ENCODE measurements around the gene GRAP.

The GRAP gene

DNA sequence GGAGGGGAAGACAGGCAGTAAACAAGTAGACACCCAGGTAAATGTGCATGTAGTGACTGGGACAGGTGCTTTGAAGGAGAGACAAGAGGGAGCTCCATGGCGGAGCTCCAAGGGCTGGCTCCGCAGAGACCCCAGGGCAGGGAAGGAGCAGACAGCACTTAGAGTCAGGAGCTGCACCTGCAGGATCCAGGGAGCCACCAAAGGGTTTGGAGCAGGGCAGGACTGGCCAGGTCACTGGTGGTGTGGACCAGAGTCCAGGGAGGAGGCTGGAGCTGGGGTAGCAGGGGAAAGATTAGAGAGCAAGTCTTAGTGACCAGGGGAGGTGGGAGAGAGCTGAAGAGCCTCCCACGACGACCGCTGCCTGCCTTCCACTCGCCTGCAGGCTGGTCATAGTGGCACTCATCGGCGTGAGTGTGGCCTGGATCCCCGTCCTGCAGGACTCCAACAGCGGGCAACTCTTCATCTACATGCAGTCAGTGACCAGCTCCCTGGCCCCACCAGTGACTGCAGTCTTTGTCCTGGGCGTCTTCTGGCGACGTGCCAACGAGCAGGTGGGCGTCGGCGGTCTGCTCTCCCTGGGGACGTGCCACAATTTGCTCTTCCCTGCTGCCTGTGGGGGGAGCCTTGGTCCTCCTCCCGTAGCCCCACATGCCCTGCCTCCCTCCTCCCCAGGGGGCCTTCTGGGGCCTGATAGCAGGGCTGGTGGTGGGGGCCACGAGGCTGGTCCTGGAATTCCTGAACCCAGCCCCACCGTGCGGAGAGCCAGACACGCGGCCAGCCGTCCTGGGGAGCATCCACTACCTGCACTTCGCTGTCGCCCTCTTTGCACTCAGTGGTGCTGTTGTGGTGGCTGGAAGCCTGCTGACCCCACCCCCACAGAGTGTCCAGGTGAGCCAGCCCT is 27.5 kb downstream of the GRAP start:
- no peak overlapping the region for H3K4me3 ChIP-seq (ENCODE audit: low read depth, low read length)
- no peak for DNase-seq (ENCODE audit: low read depth)
- TF ChIP-seq, protein P1, sequence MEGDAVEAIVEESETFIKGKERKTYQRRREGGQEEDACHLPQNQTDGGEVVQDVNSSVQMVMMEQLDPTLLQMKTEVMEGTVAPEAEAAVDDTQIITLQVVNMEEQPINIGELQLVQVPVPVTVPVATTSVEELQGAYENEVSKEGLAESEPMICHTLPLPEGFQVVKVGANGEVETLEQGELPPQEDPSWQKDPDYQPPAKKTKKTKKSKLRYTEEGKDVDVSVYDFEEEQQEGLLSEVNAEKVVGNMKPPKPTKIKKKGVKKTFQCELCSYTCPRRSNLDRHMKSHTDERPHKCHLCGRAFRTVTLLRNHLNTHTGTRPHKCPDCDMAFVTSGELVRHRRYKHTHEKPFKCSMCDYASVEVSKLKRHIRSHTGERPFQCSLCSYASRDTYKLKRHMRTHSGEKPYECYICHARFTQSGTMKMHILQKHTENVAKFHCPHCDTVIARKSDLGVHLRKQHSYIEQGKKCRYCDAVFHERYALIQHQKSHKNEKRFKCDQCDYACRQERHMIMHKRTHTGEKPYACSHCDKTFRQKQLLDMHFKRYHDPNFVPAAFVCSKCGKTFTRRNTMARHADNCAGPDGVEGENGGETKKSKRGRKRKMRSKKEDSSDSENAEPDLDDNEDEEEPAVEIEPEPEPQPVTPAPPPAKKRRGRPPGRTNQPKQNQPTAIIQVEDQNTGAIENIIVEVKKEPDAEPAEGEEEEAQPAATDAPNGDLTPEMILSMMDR (IDR thresholded peaks at IDR 0.05; ENCODE audit: control insufficient read depth, extremely low read depth, insufficient read depth), result no peak

- TF ChIP-seq, protein P1 (IDR thresholded peaks at IDR 0.05; ENCODE audit: control insufficient read depth, extremely low read depth, insufficient read depth), result no peak
- no peak for DNase-seq (ENCODE audit: low read depth)
Observed at GRCh38 chr17:19018600-19018950, 28.2 kb downstream of the GRAP start.

DNA sequence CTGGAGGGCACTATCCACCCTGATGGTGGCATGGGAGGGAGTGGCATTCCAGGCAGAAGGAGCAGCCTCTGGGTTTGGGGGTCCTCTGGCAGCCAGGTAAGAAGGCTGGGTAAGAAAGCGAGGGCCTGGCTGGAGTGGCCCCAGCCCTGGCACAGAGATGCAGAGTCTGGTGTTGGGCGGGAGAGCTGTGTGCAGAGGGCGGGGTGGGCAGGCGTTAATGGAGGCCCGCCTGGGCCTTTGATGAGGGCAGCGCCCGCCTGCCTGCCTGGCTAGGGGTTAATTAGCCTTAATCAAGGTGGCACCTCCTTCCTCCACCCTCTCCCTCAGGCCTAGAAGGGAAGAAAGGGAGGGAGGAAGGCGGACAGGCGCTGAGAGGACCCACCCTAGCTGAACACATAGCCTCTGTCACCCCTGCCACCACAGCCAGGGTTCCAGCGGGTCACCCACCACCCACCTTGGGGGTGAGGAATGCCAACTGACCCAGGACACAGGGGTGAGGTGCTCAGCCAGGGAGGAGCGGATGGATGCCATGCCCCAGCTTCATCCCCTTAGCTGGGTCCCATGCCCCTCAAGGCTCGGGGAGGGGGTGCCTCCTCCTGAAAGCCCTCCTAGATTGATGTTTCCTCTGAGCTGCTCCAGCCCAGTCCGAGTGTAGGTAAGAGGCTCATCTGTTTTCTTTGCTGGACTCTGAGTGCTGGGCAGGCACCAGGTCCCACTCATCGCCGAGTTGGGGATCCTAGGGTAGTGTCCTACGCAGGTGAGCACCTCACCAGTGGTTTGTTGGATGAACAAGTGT is 28.8 kb downstream of the GRAP start:
- no peak overlapping the region for H3K4me3 ChIP-seq (ENCODE audit: low read depth, low read length)
- TF ChIP-seq, protein P1 (IDR thresholded peaks at IDR 0.05; ENCODE audit: control insufficient read depth, extremely low read depth, insufficient read depth), result no peak
- no peak for DNase-seq (ENCODE audit: low read depth)

More at GRCh38 chr17:19018600-19018950, 28.2 kb downstream of the GRAP start:
- no peak overlapping the region for H3K4me3 ChIP-seq (ENCODE audit: low read depth, low read length)

DNA sequence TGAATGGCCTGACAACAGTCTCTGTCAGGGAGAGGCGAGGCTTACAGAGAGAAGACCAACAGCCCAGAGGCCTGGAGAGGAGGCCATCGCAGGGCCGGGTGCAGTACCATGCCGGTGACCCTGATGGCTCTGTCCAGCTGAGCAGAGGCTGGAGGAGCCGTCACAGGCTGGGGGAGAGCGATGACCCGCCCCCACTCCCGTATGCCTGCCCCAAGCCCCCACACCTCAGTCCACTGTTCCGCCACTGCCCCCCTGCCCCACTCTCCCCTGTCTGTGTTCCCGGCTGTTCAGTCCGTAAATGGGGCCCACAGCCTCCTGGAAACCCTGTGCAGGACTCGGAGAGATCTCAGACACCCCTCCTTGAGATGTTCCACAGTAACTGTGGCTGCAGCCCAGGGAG is 29.4 kb downstream of the GRAP start:
- no peak overlapping the region for H3K4me3 ChIP-seq (ENCODE audit: low read depth, low read length)
- no peak for DNase-seq (ENCODE audit: low read depth)
- TF ChIP-seq, protein P1 (IDR thresholded peaks at IDR 0.05; ENCODE audit: control insufficient read depth, extremely low read depth, insufficient read depth), result no peak

DNA sequence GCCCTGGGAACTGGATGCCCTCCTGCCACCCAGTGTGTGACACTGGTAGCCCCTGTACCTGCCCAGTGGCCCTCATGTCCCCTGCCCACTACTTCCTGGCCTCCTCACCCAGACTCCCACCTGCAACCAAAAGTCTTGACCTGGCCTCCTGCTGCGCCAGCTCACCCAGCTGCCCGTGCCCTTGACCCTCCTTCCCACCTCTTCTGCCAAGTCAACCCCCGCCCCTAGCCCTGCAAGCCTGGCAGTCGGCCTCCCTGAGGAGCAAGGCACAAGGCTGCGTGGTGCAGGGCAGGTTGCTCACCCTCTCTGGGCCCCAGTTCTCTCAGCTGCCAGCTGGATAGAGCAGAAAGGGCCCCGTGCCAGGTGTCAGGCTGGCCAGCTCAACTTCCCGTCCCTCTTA is 29.9 kb downstream of the GRAP start:
- no peak for DNase-seq (ENCODE audit: low read depth)
- TF ChIP-seq, protein P1 (IDR thresholded peaks at IDR 0.05; ENCODE audit: control insufficient read depth, extremely low read depth, insufficient read depth), result no peak
- H3K4me3 ChIP-seq (ENCODE audit: low read depth, low read length), result no peak overlapping the region

GRCh38 chr17:19016297-19016696 is 30.5 kb downstream of the GRAP start:
- H3K4me3 ChIP-seq (ENCODE audit: low read depth, low read length), result no peak overlapping the region
- no peak for DNase-seq (ENCODE audit: low read depth)
- TF ChIP-seq, protein P1 (IDR thresholded peaks at IDR 0.05; ENCODE audit: control insufficient read depth, extremely low read depth, insufficient read depth), result no peak
